HUES6 (cell line): ENCODE measurements around the gene ATP8A1.

Experiments
- H3K27ac ChIP-seq: 2 replicates; pipeline ENCODE4 v1.7.0; 2013; ENCODE audit warnings: low read depth, mild to moderate bottlenecking, low read length, inconsistent platforms
- H3K27me3 ChIP-seq: 2 replicates; pipeline ENCODE4 v1.6.1; 2013; ENCODE audit warnings: low read length; ENCODE audit not compliant: control insufficient read depth, insufficient read depth
- H3K36me3 ChIP-seq: 2 replicates; pipeline ENCODE4 v1.6.1; 2013; ENCODE audit warnings: low read length; ENCODE audit not compliant: control insufficient read depth, insufficient read depth
- H3K4me1 ChIP-seq: 2 replicates; pipeline ENCODE4 v1.6.1; 2013; ENCODE audit warnings: low read length; ENCODE audit not compliant: control insufficient read depth, insufficient read depth
- H3K4me3 ChIP-seq: 2 replicates; pipeline ENCODE4 v1.5.1; 2013; ENCODE audit warnings: low read depth, low read length
- H3K9ac ChIP-seq: one replicate; pipeline ENCODE4 v1.6.1; 2013; ENCODE audit warnings: mild to moderate bottlenecking, low read length
- H3K9me3 ChIP-seq: 2 replicates; pipeline ENCODE4 v1.6.1; 2013; ENCODE audit warnings: low read depth, low read length; ENCODE audit not compliant: control insufficient read depth, insufficient read depth

ATP8A1 gene

DNA sequence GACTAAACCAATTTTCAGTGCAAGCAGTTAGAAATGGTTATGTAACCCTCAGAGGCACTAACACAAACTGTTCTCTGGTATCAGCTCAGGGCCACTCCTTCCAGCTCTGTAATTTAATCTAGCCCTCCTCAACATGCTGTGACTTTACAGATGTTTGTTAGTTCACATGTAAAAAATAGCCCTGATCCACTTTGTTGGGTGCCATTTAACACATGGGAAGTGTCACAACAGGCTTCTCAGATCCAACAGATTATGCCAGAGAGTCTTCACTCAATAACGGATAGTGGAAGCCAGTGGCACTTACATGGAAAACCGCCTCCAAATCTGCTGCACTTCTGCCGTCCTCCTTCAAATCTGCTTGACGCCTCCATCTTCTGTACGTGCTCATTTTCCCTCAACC lies 51.6 kb downstream of the ATP8A1 start:
- no peak overlapping the region for H3K9ac ChIP-seq
- H3K36me3 ChIP-seq: no peaks in the 10 kb centered on the region
- no peaks in the 10 kb centered on the region; the same call in 1 of the 2 replicates for H3K27me3 ChIP-seq
- no peak overlapping the region for H3K27ac ChIP-seq
- H3K9me3 ChIP-seq: no peaks in the 10 kb centered on the region
- no peaks in the 10 kb centered on the region for H3K4me1 ChIP-seq
- H3K4me3 ChIP-seq: no peak overlapping the region

- Histone ChIP-seq H3K27me3 (no peaks in the 10 kb centered on the region; the same call in 1 of the 2 replicates), H3K4me1 (no peaks in the 10 kb centered on the region), H3K9me3 (no peaks in the 10 kb centered on the region), H3K4me3 (no peak overlapping the region), H3K36me3 (no peaks in the 10 kb centered on the region), H3K9ac (no peak overlapping the region), H3K27ac (no peak overlapping the region)
Measured at GRCh38 chr4:42603862-42604261, 53.0 kb downstream of the ATP8A1 start.

GRCh38 chr4:42600578-42600977 lies 56.3 kb downstream of the ATP8A1 start:
- H3K9ac ChIP-seq: no peak overlapping the region
- no peaks in the 10 kb centered on the region for H3K27me3 ChIP-seq
- H3K4me1 ChIP-seq: no peaks in the 10 kb centered on the region
- H3K4me3 ChIP-seq: no peak overlapping the region
- H3K36me3 ChIP-seq: no peaks in the 10 kb centered on the region
- H3K27ac ChIP-seq: no peak overlapping the region
- H3K9me3 ChIP-seq: no peaks in the 10 kb centered on the region

GRCh38 chr4:42596918-42597317 lies 60.0 kb downstream of the ATP8A1 start:
- no peak overlapping the region for H3K9ac ChIP-seq
- no peak overlapping the region for H3K4me3 ChIP-seq

DNA sequence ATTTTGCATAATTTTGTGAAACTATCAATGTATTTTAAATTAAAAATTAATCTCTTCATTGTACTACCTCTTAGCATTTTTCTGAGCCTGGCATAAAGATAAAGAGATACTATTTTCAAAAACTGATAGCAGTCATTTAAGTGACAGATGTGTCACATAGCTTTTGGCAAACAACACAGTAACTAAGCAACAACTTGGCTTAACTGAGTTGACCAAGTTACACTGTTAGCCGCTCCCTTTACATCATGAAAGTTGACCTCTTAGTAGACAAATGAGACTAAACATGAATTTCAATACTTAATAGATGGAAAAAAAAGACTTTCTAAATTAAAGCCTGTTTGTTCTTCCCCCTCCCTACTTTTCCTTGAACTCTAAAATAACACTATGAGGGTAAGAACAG lies 62.0 kb downstream of the ATP8A1 start:
- no peaks in the 10 kb centered on the region for H3K27me3 ChIP-seq
- H3K27ac ChIP-seq: no peak overlapping the region
- no peak overlapping the region for H3K4me3 ChIP-seq
- H3K4me1 ChIP-seq: no peaks in the 10 kb centered on the region
- no peaks in the 10 kb centered on the region for H3K36me3 ChIP-seq
- H3K9me3 ChIP-seq: no peaks in the 10 kb centered on the region
- H3K9ac ChIP-seq: no peak overlapping the region

More at GRCh38 chr4:42596918-42597317, 60.0 kb downstream of the ATP8A1 start:
- Histone ChIP-seq H3K4me1 (no peaks in the 10 kb centered on the region), H3K9me3 (no peaks in the 10 kb centered on the region), H3K36me3 (no peaks in the 10 kb centered on the region), H3K27me3 (no peaks in the 10 kb centered on the region), H3K27ac (no peak overlapping the region)

DNA sequence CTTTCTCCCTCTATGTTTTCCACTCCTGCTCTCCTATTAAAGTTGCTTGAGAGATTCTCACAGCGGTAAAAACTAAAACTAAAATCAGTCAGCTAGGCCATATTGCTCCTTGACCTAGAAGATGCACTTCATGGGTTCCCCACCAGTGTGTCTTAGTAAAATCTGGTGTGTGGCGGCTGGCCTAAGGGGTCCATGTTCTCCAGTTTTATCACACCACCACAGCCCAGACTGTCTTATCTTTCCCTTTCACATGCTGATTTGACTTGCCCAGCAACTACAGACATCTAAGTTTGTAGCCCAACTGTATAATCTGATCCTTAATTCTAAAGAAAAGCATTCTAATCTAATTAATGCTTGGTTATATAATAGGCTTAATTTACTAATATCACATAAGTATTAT lies 68.0 kb downstream of the ATP8A1 start:
- Histone ChIP-seq H3K4me1 (no peaks in the 10 kb centered on the region), H3K4me3 (no peak overlapping the region)

DNA sequence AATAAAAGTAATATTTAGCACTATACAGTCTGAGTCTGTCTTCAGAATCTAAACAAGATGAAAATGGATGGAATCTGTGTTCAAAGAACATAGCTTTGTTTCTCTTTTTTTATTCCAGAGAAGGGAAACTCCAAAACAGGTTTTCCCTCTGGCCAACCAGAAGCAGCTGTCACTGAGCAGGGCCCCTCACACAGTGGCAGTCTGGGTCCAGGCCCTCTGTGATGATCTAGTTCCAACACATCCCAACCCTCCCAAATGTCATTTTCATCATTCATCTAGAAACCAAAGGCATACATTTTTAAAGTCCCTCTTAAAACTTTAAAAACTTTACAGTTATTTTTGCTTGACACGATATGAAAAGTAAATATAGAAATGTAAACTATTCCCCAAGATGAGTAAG lies 70.1 kb downstream of the ATP8A1 start:
- no peak overlapping the region for H3K9ac ChIP-seq
- no peaks in the 10 kb centered on the region for H3K27me3 ChIP-seq
- H3K27ac ChIP-seq: no peak overlapping the region
- H3K36me3 ChIP-seq: no peaks in the 10 kb centered on the region
- H3K9me3 ChIP-seq: no peaks in the 10 kb centered on the region
- no peak overlapping the region for H3K4me3 ChIP-seq
- no peaks in the 10 kb centered on the region for H3K4me1 ChIP-seq

More for the DNA sequence above, 68.0 kb downstream of the ATP8A1 start:
- Histone ChIP-seq H3K36me3 (no peaks in the 10 kb centered on the region), H3K9ac (no peak overlapping the region), H3K9me3 (no peaks in the 10 kb centered on the region), H3K27me3 (no peaks in the 10 kb centered on the region), H3K27ac (no peak overlapping the region)

DNA sequence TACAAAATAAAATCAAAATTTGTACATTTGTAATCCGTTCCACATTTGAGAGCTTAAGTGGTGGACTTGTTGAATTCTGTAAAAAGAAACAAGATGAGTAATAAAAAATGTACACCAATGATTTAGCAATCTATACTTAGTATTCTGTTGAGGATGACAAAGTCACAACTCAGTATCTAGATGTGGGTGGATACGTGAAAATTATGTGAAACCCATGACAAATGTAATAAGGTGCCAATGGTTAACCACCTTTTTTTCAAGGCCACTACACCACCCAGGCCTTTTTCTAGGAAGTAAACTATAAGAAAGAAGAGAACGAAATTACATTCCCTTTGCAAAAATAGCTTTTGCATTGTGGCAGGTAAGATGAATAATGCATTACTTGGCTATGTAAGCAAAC lies 77.0 kb downstream of the ATP8A1 start:
- no peaks in the 10 kb centered on the region for H3K27me3 ChIP-seq
- no peaks in the 10 kb centered on the region for H3K36me3 ChIP-seq
- no peaks in the 10 kb centered on the region for H3K9me3 ChIP-seq
- H3K9ac ChIP-seq: no peak overlapping the region
- H3K4me3 ChIP-seq: no peak overlapping the region
- no peak overlapping the region for H3K27ac ChIP-seq
- no peaks in the 10 kb centered on the region for H3K4me1 ChIP-seq

DNA sequence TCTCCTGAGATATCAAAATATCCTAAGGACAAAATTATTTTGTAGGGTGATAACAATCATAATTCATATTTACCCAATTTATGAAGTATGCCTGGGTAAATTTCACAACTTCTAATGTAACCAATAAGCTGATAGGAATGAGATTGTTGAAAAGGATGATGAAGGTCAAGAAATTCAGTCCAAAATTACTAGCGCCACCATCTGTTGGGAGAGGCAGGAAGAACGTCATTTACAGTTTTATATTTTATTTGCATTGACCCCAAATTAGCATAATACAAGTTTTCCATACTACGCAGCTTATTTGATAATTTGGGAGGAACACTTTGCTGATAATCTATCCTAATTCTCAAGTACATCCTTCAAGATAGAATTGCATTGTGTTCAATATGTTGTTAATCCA lies 78.7 kb downstream of the ATP8A1 start:
- H3K9ac ChIP-seq: no peak overlapping the region
- no peaks in the 10 kb centered on the region for H3K4me1 ChIP-seq
- H3K36me3 ChIP-seq: no peaks in the 10 kb centered on the region
- H3K4me3 ChIP-seq: no peak overlapping the region
- H3K27me3 ChIP-seq: no peaks in the 10 kb centered on the region
- no peaks in the 10 kb centered on the region for H3K9me3 ChIP-seq
- H3K27ac ChIP-seq: no peak overlapping the region

DNA sequence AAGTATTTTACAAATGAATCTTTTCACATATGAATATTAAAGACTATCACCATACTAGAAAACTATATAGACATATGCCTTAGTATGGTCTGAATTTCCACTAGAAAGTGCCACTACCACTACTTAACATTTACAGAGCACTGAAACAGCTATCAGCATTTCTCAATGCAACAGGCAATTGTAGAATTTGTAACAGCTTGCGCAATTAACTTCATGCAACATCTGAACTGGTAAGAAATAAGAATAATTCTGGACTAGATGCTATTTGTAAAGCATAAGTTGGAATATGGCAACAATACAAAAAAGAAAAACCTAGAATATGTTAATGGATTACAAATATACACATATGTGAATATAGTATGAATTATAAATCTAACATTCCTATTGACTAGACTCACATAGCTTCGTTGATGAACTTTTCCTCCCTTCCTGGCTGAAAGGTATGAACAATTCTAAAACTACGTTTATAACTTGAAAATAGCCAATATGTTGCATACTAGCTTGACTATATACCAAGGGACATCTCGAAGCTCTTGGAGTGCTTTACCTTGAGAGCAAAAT lies 82.0 kb downstream of the ATP8A1 start:
- H3K4me1 ChIP-seq: no peaks in the 10 kb centered on the region
- no peak overlapping the region for H3K4me3 ChIP-seq
- H3K27ac ChIP-seq: no peak overlapping the region
- H3K27me3 ChIP-seq: no peaks in the 10 kb centered on the region
- no peaks in the 10 kb centered on the region for H3K36me3 ChIP-seq
- H3K9me3 ChIP-seq: no peaks in the 10 kb centered on the region
- H3K9ac ChIP-seq: no peak overlapping the region

GRCh38 chr4:42573249-42573648 lies 83.7 kb downstream of the ATP8A1 start:
- no peak overlapping the region for H3K9ac ChIP-seq

GRCh38 chr4:42570221-42570620 lies 86.7 kb downstream of the ATP8A1 start:
- H3K27ac ChIP-seq: no peak overlapping the region
- no peaks in the 10 kb centered on the region for H3K9me3 ChIP-seq
- no peaks in the 10 kb centered on the region for H3K4me1 ChIP-seq
- no peaks in the 10 kb centered on the region for H3K36me3 ChIP-seq
- H3K4me3 ChIP-seq: no peak overlapping the region
- no peak overlapping the region for H3K9ac ChIP-seq
- no peaks in the 10 kb centered on the region for H3K27me3 ChIP-seq

More at GRCh38 chr4:42573249-42573648, 83.7 kb downstream of the ATP8A1 start:
- Histone ChIP-seq H3K9me3 (no peaks in the 10 kb centered on the region), H3K36me3 (no peaks in the 10 kb centered on the region), H3K27me3 (no peaks in the 10 kb centered on the region), H3K4me1 (no peaks in the 10 kb centered on the region), H3K27ac (no peak overlapping the region), H3K4me3 (no peak overlapping the region)
